Spleen (tissue), 7 donors: ENCODE measurements around the gene VSTM1.

ENCODE experiments used
- POLR2A ChIP-seq, 3 donors: fragments of 450-650 bp; IDR thresholded peaks; one replicate each; pipeline ENCODE4 v1.5.1; 2017; ENCODE audit warnings: antibody characterized with exemption in 3 of 3, mild to moderate bottlenecking in 1 of 3
- POLR2AphosphoS5 ChIP-seq, 3 donors: sonication (generic); formaldehyde crosslinking; IDR thresholded peaks; one replicate each; pipeline ENCODE4 v1.5.1; 2017; ENCODE audit warnings: antibody characterized with exemption in 3 of 3
- TF ChIP-seq, protein P1 (sequence below), 11 experiments: fragments of 200-600 bp in 7 of 11; fragments of 450-650 bp in 4 of 11; sonication (generic) in 4 of 11; IDR thresholded peaks in 8 of 11; conservative IDR thresholded peaks in 3 of 11; 1 replicate in 7 of 11; 2 replicates in 4 of 11; pipeline versions ENCODE4 v1.4.0 to v1.8.0; 2016 to 2021; ENCODE audit warnings: antibody characterized with exemption in 11 of 11, inconsistent platforms in 4 of 11, mild to moderate bottlenecking in 1 of 11
- donor health status: DM: no; HTN: no; CAD: no; lungs with moderate emphysema.
- donor health status: DM: no; HTN: no; CAD: no.
- donor health status: DM: no; HTN: no; CAD: no.

GRCh38 chr19:54042989-54043388, 20.7 kb downstream of the VSTM1 start:
- TF ChIP-seq, protein P1, sequence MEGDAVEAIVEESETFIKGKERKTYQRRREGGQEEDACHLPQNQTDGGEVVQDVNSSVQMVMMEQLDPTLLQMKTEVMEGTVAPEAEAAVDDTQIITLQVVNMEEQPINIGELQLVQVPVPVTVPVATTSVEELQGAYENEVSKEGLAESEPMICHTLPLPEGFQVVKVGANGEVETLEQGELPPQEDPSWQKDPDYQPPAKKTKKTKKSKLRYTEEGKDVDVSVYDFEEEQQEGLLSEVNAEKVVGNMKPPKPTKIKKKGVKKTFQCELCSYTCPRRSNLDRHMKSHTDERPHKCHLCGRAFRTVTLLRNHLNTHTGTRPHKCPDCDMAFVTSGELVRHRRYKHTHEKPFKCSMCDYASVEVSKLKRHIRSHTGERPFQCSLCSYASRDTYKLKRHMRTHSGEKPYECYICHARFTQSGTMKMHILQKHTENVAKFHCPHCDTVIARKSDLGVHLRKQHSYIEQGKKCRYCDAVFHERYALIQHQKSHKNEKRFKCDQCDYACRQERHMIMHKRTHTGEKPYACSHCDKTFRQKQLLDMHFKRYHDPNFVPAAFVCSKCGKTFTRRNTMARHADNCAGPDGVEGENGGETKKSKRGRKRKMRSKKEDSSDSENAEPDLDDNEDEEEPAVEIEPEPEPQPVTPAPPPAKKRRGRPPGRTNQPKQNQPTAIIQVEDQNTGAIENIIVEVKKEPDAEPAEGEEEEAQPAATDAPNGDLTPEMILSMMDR (IDR thresholded peaks at IDR 0.05 in 8 of 11, conservative IDR thresholded peaks at IDR 0.05 in 3 of 11), result no peak
- TF ChIP-seq POLR2AphosphoS5 (IDR thresholded peaks at IDR 0.05) (no peak), POLR2A (IDR thresholded peaks at IDR 0.05) (no peak)
